Panc1 (cell line): ENCODE results near the gene IL17C. TPM values are rescaled to one million over a fixed set of nuclear protein-coding genes. Genes with fewer than 3 reads are reported as not detected.

ENCODE experiments used
- ATAC-seq: fragments of 200-7000 bp; cut with Tn5 transposase; 2 replicates; pipeline ENCODE4 v1.9.1; 2020; ENCODE audit warnings: mild to moderate bottlenecking, moderate library complexity
- BruUV-seq: library from RNA; stranded (reverse); fragments of 400-500 nt; replicated peaks from 2 replicates; lab custom pipeline; 2021; lab: Mats Ljungman, UMichigan
- CTCF ChIA-PET: fragments of 300-600 bp; sonication (Branson Sonifier 250); formaldehyde crosslinking; loops from one replicate; lab custom pipeline; 2022; ENCODE audit warnings: antibody characterized with exemption; lab: Charles Lee
- POLR2A ChIA-PET: fragments of 300-600 bp; sonication (Branson Sonifier 250); formaldehyde crosslinking; loops from one replicate; lab custom pipeline; 2022; ENCODE audit warnings: antibody characterized with exemption; lab: Charles Lee
- DNase-seq: peaks from one replicate; pipeline ENCODE4 v3.0.0-alpha.2; 2010; ENCODE audit warnings: low read depth, low spot score
- H3K27ac ChIP-seq: 2 replicates; pipeline ENCODE4 v1.5.1; 2011; ENCODE audit warnings: mild to moderate bottlenecking, low read length, inconsistent platforms
- H3K27me3 ChIP-seq: fragments of 200-500 bp; sonication (Bioruptor generic); 2 replicates; pipeline ENCODE4 v1.6.0; 2014; ENCODE audit warnings: low read length, inconsistent platforms; ENCODE audit not compliant: control insufficient read depth, insufficient read depth
- H3K36me3 ChIP-seq: fragments of 200-500 bp; sonication (Bioruptor generic); 2 replicates; pipeline ENCODE4 v1.5.1; 2014; ENCODE audit warnings: inconsistent platforms, mild to moderate bottlenecking, low read length, moderate library complexity; ENCODE audit not compliant: control insufficient read depth, insufficient read depth
- H3K4me1 ChIP-seq: 2 replicates; pipeline ENCODE4 v1.5.1; 2011; ENCODE audit warnings: inconsistent platforms, mild to moderate bottlenecking, low read length, moderate library complexity; ENCODE audit not compliant: control insufficient read depth, insufficient read depth
- H3K4me3 ChIP-seq, 2 experiments: 2 replicates each; pipeline ENCODE4 v1.5.1; 2011 to 2012; ENCODE audit warnings: low read depth in 2 of 2, low read length in 2 of 2, mild to moderate bottlenecking in 2 of 2, inconsistent platforms in 1 of 2, moderate library complexity in 1 of 2
- H3K9me3 ChIP-seq: fragments of 200-500 bp; sonication (Bioruptor generic); 2 replicates; pipeline ENCODE4 v1.5.1; 2014; ENCODE audit warnings: low read depth, mild to moderate bottlenecking, inconsistent platforms, low read length, moderate library complexity; ENCODE audit not compliant: control insufficient read depth, insufficient read depth
- CTCF ChIP-seq: fragments of 450-650 bp; IDR thresholded peaks from 2 replicates; pipeline ENCODE4 v1.5.1; 2017; ENCODE audit warnings: mild to moderate bottlenecking
- POLR2AphosphoS5 ChIP-seq: IDR thresholded peaks from 2 replicates; pipeline ENCODE4 v1.6.1; 2012; ENCODE audit warnings: mild to moderate bottlenecking, low read depth, low read length, moderate library complexity
- SIN3A ChIP-seq: IDR thresholded peaks from 2 replicates; pipeline ENCODE4 v1.6.1; 2012; ENCODE audit warnings: low read depth, mild to moderate bottlenecking, low read length, moderate library complexity, borderline replicate concordance; ENCODE audit not compliant: insufficient read depth
- TCF7L2 ChIP-seq: IDR thresholded peaks from 2 replicates; pipeline ENCODE4 v1.6.1; 2011; ENCODE audit warnings: mild to moderate bottlenecking, low read depth, low read length, inconsistent platforms
- in situ Hi-C: cut with HindIII; loops from 2 replicates; pipeline ENCODE4 v1.10.0; 2016; ENCODE audit warnings: low sequenced_read_pairs, low pct_unique_long_range_greater_than_20kb
- intact Hi-C: fragments of 100-400 bp; cut with micrococcal nuclease; formaldehyde crosslinking; loops from one replicate; pipeline ENCODE4 v1.10.0; 2022; ENCODE audit not compliant: unreplicated experiment
- total RNA-seq: library from RNA; stranded (reverse); gene quantifications from one replicate; pipeline ENCODE4 v1.2.1, GENCODE V29; 2021; ENCODE audit not compliant: unreplicated experiment
- TF ChIP-seq, protein P1 (sequence below), 2 experiments: IDR thresholded peaks; 2 replicates each; pipeline ENCODE4 v1.6.1; 2011 to 2012; ENCODE audit warnings: low read depth in 2 of 2, control low read depth in 1 of 2, low read length in 1 of 2, mild to moderate bottlenecking in 1 of 2, moderate library complexity in 1 of 2; ENCODE audit not compliant: insufficient read depth in 1 of 2

The IL17C gene
- total RNA-seq, 1 experiment from 2014 or later: not detected

GRCh38 chr16:88640039-88640495 is 1.7 kb downstream of the IL17C start:
- no peak for TF ChIP-seq TCF7L2
- no peak for TF ChIP-seq CTCF
- TF ChIP-seq SIN3A: no peak
- TF ChIP-seq, protein P1, sequence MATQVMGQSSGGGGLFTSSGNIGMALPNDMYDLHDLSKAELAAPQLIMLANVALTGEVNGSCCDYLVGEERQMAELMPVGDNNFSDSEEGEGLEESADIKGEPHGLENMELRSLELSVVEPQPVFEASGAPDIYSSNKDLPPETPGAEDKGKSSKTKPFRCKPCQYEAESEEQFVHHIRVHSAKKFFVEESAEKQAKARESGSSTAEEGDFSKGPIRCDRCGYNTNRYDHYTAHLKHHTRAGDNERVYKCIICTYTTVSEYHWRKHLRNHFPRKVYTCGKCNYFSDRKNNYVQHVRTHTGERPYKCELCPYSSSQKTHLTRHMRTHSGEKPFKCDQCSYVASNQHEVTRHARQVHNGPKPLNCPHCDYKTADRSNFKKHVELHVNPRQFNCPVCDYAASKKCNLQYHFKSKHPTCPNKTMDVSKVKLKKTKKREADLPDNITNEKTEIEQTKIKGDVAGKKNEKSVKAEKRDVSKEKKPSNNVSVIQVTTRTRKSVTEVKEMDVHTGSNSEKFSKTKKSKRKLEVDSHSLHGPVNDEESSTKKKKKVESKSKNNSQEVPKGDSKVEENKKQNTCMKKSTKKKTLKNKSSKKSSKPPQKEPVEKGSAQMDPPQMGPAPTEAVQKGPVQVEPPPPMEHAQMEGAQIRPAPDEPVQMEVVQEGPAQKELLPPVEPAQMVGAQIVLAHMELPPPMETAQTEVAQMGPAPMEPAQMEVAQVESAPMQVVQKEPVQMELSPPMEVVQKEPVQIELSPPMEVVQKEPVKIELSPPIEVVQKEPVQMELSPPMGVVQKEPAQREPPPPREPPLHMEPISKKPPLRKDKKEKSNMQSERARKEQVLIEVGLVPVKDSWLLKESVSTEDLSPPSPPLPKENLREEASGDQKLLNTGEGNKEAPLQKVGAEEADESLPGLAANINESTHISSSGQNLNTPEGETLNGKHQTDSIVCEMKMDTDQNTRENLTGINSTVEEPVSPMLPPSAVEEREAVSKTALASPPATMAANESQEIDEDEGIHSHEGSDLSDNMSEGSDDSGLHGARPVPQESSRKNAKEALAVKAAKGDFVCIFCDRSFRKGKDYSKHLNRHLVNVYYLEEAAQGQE (IDR thresholded peaks at IDR 0.05; ENCODE audit: insufficient read depth in 1 of 2, low read depth in 2 of 2, low read length in 1 of 2): no peak
- no peak for TF ChIP-seq POLR2AphosphoS5
- in situ Hi-C loops: no loop called here
- DNase-seq (no peak), ATAC-seq (no peak)
- Histone ChIP-seq H3K4me1 (no peaks in the 10 kb centered on the region), H3K36me3 (no peaks in the 10 kb centered on the region), H3K27ac (no peak overlapping the region), H3K4me3 (no peak overlapping the region), H3K9me3 (no peaks in the 10 kb centered on the region), H3K27me3 (no peaks in the 10 kb centered on the region)
- intact Hi-C loops: no loop called here
- ChIA-PET CTCF (no interaction called here), POLR2A (no interaction called here)
- no TSS peak for BruUV-seq

DNA sequence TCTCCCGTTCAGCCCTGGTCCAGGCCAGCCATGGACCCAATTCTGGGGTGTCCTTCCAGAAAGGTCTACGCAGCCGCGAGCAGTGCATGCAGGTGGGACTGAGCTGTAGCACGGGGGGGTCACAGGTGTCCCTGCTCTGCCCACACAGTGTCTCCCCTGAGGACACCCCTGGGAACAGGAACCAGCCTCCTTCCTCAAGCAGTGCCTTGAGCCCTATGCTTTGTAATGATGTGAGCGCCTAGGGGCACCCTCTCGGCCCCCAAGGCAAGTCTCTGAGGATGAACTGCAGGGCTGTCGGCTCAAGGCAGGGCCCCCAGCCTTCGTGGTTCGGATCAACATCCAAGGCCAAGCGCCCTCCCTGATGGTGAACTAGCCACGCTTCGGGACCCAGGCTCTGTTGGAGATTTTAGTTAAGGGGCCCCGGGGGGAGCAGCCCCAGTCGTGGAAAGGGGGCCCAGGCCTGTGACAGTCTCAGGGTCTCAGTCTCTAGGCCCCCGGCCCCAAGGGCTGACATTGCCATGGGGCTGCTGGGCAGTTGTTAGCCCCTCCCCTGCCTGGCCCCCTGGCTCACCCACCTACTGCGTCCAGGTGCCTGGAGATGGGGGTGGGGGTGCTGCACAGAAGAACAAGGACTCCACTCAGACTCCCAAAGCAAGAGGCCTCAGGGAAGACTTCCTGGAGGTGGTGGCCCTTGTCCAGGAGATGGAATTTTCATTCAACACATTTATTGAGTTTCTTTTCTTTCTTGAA is 2.3 kb downstream of the IL17C start:
- ChIA-PET CTCF (no interaction called here), POLR2A (no interaction called here)
- BruUV-seq: no TSS peak
- Histone ChIP-seq H3K27me3 (no peaks in the 10 kb centered on the region), H3K4me3 (no peak overlapping the region), H3K4me1 (no peaks in the 10 kb centered on the region), H3K27ac (no peak overlapping the region), H3K9me3 (no peaks in the 10 kb centered on the region), H3K36me3 (no peaks in the 10 kb centered on the region)
- intact Hi-C loops (no loop called here), in situ Hi-C loops (no loop called here)
- TF ChIP-seq TCF7L2 (no peak), CTCF (no peak), POLR2AphosphoS5 (no peak), SIN3A (no peak)
- TF ChIP-seq, protein P1 (IDR thresholded peaks at IDR 0.05; ENCODE audit: insufficient read depth in 1 of 2, low read depth in 2 of 2, low read length in 1 of 2): no peak
- DNase-seq (no peak), ATAC-seq (no peak)
